LNCAP (cell line): ENCODE data around the gene PCARE.

Experiments
- CTCF ChIP-seq: fragments of 450-650 bp; IDR thresholded peaks from 2 replicates; pipeline ENCODE4 v1.5.1; 2017; ENCODE audit warnings: mild to moderate bottlenecking

Gene PCARE

DNA sequence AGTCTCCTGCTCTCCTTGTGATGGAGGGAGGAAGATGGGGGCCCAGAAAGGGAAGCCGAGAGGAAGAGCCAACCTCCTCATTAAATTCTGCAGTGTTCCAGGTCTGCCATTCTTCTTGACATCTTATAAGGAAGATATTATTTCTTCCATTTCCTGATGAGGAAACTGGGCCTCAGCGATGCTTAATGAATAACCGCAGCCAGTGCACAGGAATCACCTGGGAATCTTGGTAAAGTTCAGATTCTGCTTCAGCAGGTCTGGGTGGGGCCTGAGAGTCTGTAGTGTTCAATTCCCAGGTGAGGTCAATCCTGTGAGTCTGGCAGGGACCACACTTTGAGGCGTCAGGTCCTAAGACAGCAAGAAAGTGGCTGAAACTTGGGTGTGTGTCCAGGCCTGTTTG lies 17.3 kb downstream of the PCARE start:
- TF ChIP-seq CTCF: no peak

GRCh38 chr2:29056452-29056851 lies 17.9 kb downstream of the PCARE start:
- TF ChIP-seq CTCF: no peak

DNA sequence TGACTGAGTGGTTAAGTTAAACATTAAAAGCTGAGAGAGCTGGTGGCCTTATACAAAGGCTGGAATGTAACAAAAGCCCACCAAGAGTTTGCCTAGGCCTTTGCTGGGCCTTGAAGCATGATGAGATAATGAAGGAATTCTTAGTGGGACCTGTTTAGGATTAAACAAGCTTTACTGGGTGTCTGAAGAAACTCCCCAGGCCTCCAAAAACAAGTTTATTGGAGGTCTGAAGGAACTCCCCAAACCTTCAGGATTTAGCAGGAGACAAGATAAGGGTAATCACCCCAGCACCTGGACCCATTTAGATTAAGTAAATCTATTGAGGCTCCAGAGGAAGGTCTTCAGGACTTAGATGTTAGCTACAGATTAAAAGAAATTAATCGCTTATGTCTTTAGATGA lies 18.7 kb downstream of the PCARE start:
- no peak for TF ChIP-seq CTCF

DNA sequence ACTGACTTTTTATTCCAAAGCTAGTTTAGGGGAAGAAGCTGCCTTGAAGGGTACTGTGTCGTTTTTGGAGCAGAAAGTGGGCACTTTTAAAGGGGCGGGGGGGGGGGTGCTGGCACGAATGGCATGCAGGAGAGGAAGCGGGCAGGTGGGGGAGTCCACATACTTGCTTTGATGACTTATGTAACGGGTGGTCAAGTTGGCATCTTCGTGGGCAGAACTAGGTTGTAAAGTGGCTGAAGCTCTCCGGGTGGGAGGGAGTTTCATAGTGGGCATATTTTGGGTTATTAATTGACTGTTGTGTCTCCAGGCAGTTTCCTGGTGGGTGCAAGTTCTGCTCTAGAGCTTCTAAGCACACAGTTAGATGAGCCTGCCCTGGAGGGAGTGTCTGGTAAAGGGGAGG lies 19.9 kb downstream of the PCARE start:
- TF ChIP-seq CTCF: no peak

- no peak; the same call in 1 of the 2 replicates for TF ChIP-seq CTCF
Measured at GRCh38 chr2:29053670-29054400, 20.5 kb downstream of the PCARE start.

- no peak for TF ChIP-seq CTCF
Measured at GRCh38 chr2:29053223-29053622, 21.1 kb downstream of the PCARE start.

GRCh38 chr2:29052807-29053206 lies 21.5 kb downstream of the PCARE start:
- no peak for TF ChIP-seq CTCF

DNA sequence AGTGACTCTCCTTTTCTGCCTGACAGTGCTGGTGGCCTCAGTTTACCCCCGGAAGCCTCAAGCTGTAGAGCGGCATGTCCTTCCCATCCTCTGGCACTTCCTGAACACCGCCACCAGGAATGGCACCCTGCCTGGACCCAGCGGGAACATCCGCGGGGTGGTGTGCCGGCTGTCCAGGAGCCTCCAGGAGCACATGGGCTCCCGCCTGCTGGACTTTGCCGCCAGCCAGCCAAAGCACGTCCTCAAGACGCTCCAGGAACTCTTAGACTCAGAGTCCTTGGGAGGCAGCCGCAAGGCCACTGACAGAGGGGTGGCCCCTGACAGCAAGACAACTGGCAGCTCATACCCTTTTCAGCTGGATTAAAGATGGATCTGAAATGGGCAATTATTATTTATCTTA lies 22.6 kb downstream of the PCARE start:
- TF ChIP-seq CTCF: no peak
